ENCODE results near the gene NBPF3. TPM values are rescaled to one million over a fixed set of nuclear protein-coding genes. Genes with fewer than 3 reads are reported as not detected.

Gene NBPF3
- total and polyA plus RNA-seq, 2 donors (not counting 3 experiments of a cell fraction or from before 2014, with no cell fraction given) = 3.3 to 6.5 TPM

DNA sequence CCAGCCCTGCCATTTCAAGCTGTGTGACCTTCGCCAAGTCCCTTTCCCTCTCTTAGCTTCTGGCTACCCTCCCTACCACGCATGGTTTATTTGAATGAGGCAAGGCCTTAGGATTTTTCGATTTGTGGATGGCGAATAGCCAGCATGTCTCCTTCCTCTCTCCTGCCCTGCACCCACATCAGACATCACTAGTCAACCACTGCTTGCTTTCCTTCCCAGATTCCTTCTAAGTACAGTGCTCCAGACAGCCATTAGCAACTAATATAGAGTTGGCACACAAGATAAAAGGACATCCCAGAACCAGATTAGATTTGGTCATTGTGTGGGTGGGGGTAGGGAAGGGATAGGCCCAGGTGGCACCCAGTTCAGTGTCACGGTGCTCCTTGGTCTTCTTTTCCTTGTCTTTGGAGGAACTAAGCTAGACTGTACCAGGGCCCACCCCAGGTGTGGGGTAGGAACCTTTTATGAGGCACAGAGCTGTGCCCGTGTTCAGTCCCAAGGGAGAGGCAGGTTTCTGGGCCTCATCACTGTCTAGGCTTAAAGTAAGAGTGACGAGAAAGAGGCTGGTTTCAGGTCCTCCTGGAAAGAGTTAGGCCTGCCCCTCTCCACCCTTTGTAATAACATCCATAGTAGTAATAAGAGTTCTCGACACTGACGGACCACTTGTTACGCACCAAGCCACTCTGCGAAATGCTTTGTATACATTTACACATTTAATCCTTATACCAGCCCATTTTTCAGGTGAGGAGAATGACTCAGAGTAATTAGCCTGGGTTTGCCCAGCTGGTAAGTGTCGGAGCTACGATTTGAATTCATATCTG lies 77.9 kb downstream of the NBPF3 start:
- FAIRE-seq = no peak
- Histone ChIP-seq H3K9me3 (replicated peaks; ENCODE audit: control insufficient read depth, insufficient read depth, low read length) (no peaks in the 10 kb centered on the region), H3K27me3 (ENCODE audit: control insufficient read depth in 2 of 2, insufficient read depth in 2 of 2, low read length in 2 of 2) (peaks cover 2 to 10% of the 10 kb centered on the region in 2 experiments), H4K20me1 (replicated peaks; ENCODE audit: control insufficient read depth, extremely low read depth, insufficient read depth, low read length) (no peaks in the 10 kb centered on the region), H3K4me2 (ENCODE audit: insufficient read depth, low read length) (no peak overlapping the region), H3K27ac (ENCODE audit: insufficient read depth, low read depth, low read length) (no peak overlapping the region), H3K36me3 (ENCODE audit: control insufficient read depth in 2 of 2, extremely low read depth in 1 of 2, insufficient read depth in 2 of 2, low read length in 2 of 2) (no peaks in the 10 kb centered on the region), H3K4me3 (replicated peaks in 1 of 3; ENCODE audit: insufficient read depth in 1 of 3, low read depth in 1 of 3, low read length in 3 of 3) (no peak overlapping the region), H3K79me2 (ENCODE audit: control insufficient read depth, insufficient read depth, low read length) (no peaks in the 10 kb centered on the region), H3K9ac (replicated peaks; ENCODE audit: extremely low read depth, insufficient read depth, low read length) (no peak overlapping the region), H3K9me1 (replicated peaks; ENCODE audit: control insufficient read depth, extremely low read depth, insufficient read depth, low read length) (no peaks in the 10 kb centered on the region), H2AFZ (ENCODE audit: low read depth, low read length) (no peak overlapping the region), H3K4me1 (ENCODE audit: control insufficient read depth, extremely low read depth, insufficient read depth, low read length) (no peaks in the 10 kb centered on the region)
- no TSS peak for BruUV-seq (replicated peaks)
- POLR2A ChIA-PET = no interaction called here
- dilution Hi-C loops (cut with MboI; ENCODE audit: extremely low pct_ligation_motif_present, low sequenced_read_pairs) (no loop called here), intact Hi-C loops (cut with micrococcal nuclease) (no loop called here)
- DNase-seq (ENCODE audit: low read depth, low spot score) = no peak
- TF ChIP-seq GATA2 (IDR thresholded peaks at IDR 0.05; ENCODE audit: insufficient read depth, insufficient read length, low read depth, low read length) (no peak), POLR2A (IDR thresholded peaks at IDR 0.05; ENCODE audit: low read depth, low read length) (no peak), EZH2 (IDR thresholded peaks at IDR 0.05; ENCODE audit: borderline replicate concordance, low read depth, low read length, severe bottlenecking) (no peak), FOS (IDR thresholded peaks at IDR 0.05; ENCODE audit: borderline replicate concordance, insufficient read depth, low read length) (no peak), MYC (IDR thresholded peaks at IDR 0.05; ENCODE audit: low read depth, low read length) (no peak), CTCF (IDR thresholded peaks at IDR 0.05; ENCODE audit: extremely low read depth in 1 of 2, insufficient read depth in 1 of 2, low read depth in 1 of 2, low read length in 2 of 2) (no peak)
- CTCF ChIA-PET = interaction anchor here (1.1 to 3.7 kb wide), 4 partner anchors 9 to 141 kb away, joined by 3 to 18 read pairs (median 8); partner anchors contain the start of gene ALPL
